Fibroblast of pulmonary artery (primary cell): ENCODE data around the gene POLE.

ENCODE experiments used
- DNase-seq: peaks from one replicate; pipeline ENCODE4 v3.0.0-alpha.2; 2010; ENCODE audit warnings: low read depth
- H3K4me3 ChIP-seq: replicated peaks from 2 replicates; pipeline ENCODE4 v1.5.1; 2011; ENCODE audit warnings: low read depth, mild to moderate bottlenecking, control low read depth, low read length, moderate library complexity
- TF ChIP-seq, protein P1 (sequence below): IDR thresholded peaks from 2 replicates; pipeline ENCODE4 v1.5.1; 2011; ENCODE audit warnings: mild to moderate bottlenecking, control low read depth, low read length, inconsistent platforms; ENCODE audit errors: missing control alignments

Gene POLE

GRCh38 chr12:132618683-132619043 lies 68.5 kb downstream of the POLE start, which contains the start of gene P2RX2:
TSS of gene P2RX2 (plus strand) at chr12:132618776. CDS start at chr12:132618817, 41 bp downstream.
- no peak within 1 kb of the TSS for H3K4me3 ChIP-seq
- DNase-seq, result no peak
- TF ChIP-seq, protein P1, sequence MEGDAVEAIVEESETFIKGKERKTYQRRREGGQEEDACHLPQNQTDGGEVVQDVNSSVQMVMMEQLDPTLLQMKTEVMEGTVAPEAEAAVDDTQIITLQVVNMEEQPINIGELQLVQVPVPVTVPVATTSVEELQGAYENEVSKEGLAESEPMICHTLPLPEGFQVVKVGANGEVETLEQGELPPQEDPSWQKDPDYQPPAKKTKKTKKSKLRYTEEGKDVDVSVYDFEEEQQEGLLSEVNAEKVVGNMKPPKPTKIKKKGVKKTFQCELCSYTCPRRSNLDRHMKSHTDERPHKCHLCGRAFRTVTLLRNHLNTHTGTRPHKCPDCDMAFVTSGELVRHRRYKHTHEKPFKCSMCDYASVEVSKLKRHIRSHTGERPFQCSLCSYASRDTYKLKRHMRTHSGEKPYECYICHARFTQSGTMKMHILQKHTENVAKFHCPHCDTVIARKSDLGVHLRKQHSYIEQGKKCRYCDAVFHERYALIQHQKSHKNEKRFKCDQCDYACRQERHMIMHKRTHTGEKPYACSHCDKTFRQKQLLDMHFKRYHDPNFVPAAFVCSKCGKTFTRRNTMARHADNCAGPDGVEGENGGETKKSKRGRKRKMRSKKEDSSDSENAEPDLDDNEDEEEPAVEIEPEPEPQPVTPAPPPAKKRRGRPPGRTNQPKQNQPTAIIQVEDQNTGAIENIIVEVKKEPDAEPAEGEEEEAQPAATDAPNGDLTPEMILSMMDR, result no peak

DNA sequence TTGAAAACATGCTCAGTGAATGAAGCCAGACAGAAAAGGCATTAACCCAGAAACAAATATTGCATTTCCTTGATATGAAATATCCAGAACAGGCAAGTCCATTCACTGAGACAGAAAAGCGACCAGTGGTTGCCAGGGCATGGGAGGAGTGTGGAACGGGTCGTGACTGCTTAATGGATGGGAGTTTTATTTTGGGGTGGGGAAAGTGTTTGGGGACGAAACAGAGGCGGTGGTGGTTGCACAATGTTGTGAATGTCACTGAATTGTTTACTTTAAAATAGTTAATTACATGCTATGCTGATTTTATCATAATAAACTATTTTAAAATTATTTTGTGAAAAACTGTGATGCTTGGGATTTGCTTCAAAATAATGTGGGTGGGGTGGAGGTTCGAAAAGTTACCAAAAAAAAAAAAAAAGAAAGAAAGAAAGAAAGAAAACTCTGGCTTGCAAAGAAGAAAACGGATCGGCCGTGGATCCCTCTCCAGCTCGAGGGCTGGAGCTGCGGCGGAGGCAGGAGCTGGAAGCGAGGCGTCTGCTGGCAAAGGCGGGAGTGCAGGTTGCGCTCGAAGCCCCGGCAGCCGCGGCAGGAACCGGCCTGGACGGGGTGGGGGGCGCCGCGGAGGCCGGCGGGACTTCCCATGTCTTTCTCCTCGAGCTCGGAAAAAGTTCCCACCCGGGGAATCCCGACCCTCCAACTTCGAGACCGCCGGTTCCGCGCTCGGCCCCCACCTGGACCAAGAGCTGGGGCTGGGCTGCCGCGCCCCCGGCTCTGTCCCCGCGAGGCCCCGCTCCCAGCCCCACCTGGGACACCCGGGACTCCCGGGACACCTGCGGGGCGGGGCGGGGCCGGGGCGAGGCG lies 69.1 kb downstream of the POLE start:
- TF ChIP-seq, protein P1, result no peak
- DNase-seq, result no peak
- no peak overlapping the region for H3K4me3 ChIP-seq

DNA sequence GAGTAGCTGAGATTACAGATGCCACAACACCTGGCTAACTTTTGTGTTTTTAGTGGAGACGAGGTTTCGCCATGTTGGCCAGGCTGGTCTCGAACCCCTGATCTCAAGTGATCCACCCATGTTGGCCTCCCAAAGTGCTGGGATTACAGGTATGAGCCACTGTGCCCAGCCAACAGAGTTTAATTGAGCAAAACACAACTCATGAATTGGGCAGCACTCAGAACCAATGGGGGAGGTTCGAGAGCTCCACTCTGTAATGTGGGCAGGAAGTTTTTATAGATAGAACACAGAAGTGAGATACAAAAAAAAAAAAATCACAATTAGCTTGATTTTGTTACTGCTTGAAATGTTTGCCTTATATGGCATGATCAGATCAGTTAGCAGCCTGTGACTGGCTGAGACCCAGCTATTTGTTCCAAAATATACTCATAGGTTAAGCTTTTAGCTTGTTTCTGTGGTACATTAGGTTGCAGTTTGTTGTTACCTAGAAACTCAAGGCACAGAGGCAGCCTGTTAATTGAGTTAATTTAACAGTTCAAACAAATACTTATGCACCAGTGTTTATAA lies 69.9 kb downstream of the POLE start:
- TF ChIP-seq, protein P1, result no peak
- DNase-seq, result no peak
- H3K4me3 ChIP-seq, result no peak overlapping the region

GRCh38 chr12:132615579-132616038 lies 71.5 kb downstream of the POLE start:
- no peak for DNase-seq
- H3K4me3 ChIP-seq, result no peak overlapping the region
- TF ChIP-seq, protein P1, result no peak

DNA sequence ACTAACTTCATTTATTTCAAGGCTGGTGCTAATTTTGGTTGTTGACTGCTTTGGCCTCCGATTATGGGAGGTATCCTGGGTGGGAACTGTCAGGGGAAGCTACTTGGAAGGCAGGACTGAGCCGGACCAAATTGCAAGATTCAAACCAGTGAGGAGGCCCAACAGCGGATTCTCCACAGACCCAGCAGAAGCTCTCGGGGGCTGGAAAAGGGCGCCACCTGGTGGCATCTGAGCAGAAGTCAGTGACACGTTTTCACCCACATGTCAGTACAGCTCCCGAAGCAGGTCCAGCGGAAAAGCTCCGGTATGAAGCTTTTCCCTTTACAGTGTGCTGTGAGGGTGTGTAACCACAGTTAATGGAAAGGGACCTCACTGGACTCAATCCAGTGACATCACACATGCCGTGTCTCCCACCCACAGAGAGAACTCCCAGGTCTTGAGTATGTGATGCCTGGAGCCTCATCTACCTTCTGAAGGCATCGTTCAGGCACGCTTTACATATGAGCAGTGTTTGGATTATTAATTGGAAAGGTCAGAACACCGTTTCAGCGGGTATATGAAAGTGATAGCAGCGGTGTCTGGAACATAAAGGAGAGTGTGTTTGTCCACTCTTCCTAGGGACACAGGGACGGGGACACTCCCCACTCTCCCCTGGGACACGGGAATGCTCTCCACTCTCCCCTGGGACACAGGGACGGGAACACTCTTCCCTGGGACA lies 72.1 kb downstream of the POLE start:
- peak; percentile 89 for DNase-seq
- TF ChIP-seq, protein P1, result peak; percentile 93
- no peak overlapping the region for H3K4me3 ChIP-seq

DNA sequence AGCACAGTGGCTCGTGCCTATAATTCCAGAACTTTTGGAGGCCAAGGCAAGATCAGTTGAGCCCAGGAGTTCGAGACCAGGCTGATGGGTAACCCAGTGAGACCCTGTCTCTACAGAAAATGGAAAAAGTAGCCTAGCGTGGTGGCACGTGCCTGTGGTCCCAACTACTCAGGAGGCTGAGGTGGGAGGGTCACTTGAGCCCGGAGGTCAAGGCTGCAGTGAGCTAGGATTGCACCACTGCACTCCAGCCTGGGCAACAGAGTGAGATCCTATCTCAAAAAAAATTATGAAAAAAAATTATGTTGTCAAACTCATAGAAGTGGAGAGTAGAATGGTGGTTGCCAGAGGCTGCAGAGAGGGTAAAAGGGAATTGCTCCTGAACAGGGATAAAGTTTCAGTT lies 73.1 kb downstream of the POLE start:
- TF ChIP-seq, protein P1, result no peak
- H3K4me3 ChIP-seq, result no peak overlapping the region
- no peak for DNase-seq
